Measurements from ENCODE around the gene LRRC9.

DNA sequence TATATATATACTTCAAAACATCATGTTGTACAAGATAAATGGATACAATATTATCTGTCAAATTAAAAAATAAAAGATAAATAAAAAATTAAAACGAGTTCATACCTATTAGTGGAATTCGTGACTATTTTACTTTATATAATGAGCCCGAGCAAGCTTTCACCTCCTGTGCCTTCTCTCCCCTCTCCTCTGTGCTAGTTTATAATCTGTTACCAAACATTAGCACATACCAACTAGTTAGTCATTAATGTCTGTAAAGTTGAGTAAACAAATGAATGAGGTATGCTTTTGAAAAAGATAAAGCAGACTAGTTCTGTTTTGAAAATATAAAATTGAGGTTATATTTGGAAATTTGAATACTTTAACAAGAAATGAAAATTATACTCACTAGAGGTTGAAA, 84.0 kb downstream of the LRRC9 start:
- TF ChIP-seq, protein P1, sequence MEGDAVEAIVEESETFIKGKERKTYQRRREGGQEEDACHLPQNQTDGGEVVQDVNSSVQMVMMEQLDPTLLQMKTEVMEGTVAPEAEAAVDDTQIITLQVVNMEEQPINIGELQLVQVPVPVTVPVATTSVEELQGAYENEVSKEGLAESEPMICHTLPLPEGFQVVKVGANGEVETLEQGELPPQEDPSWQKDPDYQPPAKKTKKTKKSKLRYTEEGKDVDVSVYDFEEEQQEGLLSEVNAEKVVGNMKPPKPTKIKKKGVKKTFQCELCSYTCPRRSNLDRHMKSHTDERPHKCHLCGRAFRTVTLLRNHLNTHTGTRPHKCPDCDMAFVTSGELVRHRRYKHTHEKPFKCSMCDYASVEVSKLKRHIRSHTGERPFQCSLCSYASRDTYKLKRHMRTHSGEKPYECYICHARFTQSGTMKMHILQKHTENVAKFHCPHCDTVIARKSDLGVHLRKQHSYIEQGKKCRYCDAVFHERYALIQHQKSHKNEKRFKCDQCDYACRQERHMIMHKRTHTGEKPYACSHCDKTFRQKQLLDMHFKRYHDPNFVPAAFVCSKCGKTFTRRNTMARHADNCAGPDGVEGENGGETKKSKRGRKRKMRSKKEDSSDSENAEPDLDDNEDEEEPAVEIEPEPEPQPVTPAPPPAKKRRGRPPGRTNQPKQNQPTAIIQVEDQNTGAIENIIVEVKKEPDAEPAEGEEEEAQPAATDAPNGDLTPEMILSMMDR (IDR thresholded peaks at IDR 0.05) = no peak
- TF ChIP-seq POLR2A (IDR thresholded peaks at IDR 0.05) = no peak
